Stimulated activated CD4-positive, alpha-beta T cell treated with anti-CD3 and anti-CD28 coated beads, Interleukin-1b, Interleukin-23, amount 100 ng/mL, for 4 hours (primary cell): ENCODE data around the gene TNFSF13B.

Experiments used
- DNase-seq, 2 donors: peaks; one replicate each; pipeline ENCODE4 v3.0.0-alpha.2; 2020; ENCODE audit warnings: low read depth in 2 of 2

Gene TNFSF13B

GRCh38 chr13:108346376-108346775 lies 76.9 kb downstream of the TNFSF13B start:
- no peak for DNase-seq

- DNase-seq = no peak
Observed at GRCh38 chr13:108349269-108349668, 79.8 kb downstream of the TNFSF13B start.

GRCh38 chr13:108350579-108350978 lies 81.1 kb downstream of the TNFSF13B start:
- DNase-seq = no peak

- DNase-seq = no peak
Observed at GRCh38 chr13:108352599-108352998, 83.1 kb downstream of the TNFSF13B start.

- no peak for DNase-seq
Observed at GRCh38 chr13:108357228-108357627, 87.7 kb downstream of the TNFSF13B start.
